Stimulated activated CD4-positive, alpha-beta T cell treated with anti-CD3 and anti-CD28 coated beads, Interleukin-1b, Interleukin-23, amount 100 ng/mL, for 48 hours (primary cell): ENCODE results near the gene PRKRA.
"Not testable (repeated sequence)": the region's sequence is repeated elsewhere in the genome, so short reads cannot be mapped to it uniquely, and the experiment has no call there.

Experiments
- DNase-seq: peaks from one replicate; pipeline ENCODE4 v3.0.0-alpha.2; 2020

Gene PRKRA

GRCh38 chr2:178450774-178451525, at the start of gene PRKRA, which contains the start of gene PJVK:
TSS of gene PRKRA (minus strand) at chr2:178451175. CDS start at chr2:178451030, 145 bp downstream.
TSS of gene PJVK (plus strand) at chr2:178451378. CDS start at chr2:178453410, 2,032 bp downstream.
- peak; percentile 95 for DNase-seq

- no peak for DNase-seq
Observed at GRCh38 chr2:178499640-178500039, 48.7 kb upstream of the PRKRA start.

- no peak for DNase-seq
Observed at GRCh38 chr2:178498137-178498536, 47.2 kb upstream of the PRKRA start.

- no peak for DNase-seq
Observed at GRCh38 chr2:178496049-178496448, 45.1 kb upstream of the PRKRA start.

GRCh38 chr2:178491612-178492011, 40.6 kb upstream of the PRKRA start:
- DNase-seq = no peak

- no peak for DNase-seq
Observed at GRCh38 chr2:178485356-178485755, 34.4 kb upstream of the PRKRA start.

GRCh38 chr2:178484245-178485041, 33.5 kb upstream of the PRKRA start:
- no peak for DNase-seq

- no peak for DNase-seq
Observed at GRCh38 chr2:178482437-178482836, 31.5 kb upstream of the PRKRA start.

- DNase-seq = peak; percentile 70
Observed at GRCh38 chr2:178480227-178481181, 29.5 kb upstream of the PRKRA start, which contains the start of gene PLEKHA3. TSS of gene PLEKHA3 (plus strand) at chr2:178480457. CDS start at chr2:178480870, 413 bp downstream.

GRCh38 chr2:178479758-178480226, 28.8 kb upstream of the PRKRA start:
- no peak for DNase-seq

GRCh38 chr2:178479275-178479616, 28.3 kb upstream of the PRKRA start:
- no peak for DNase-seq

- DNase-seq = peak; percentile 76
Observed at GRCh38 chr2:178478439-178479274, 27.7 kb upstream of the PRKRA start, which contains the start of gene FKBP7. TSS of gene FKBP7 (minus strand) at chr2:178478600. CDS start at chr2:178478499, 101 bp downstream.

- DNase-seq = no peak
Observed at GRCh38 chr2:178478130-178478438, 27.1 kb upstream of the PRKRA start.

- DNase-seq = no peak
Observed at GRCh38 chr2:178477443-178478129, 26.6 kb upstream of the PRKRA start.

GRCh38 chr2:178476477-178476876, 25.5 kb upstream of the PRKRA start:
- DNase-seq = no peak

GRCh38 chr2:178474560-178474959, 23.6 kb upstream of the PRKRA start:
- no peak for DNase-seq

GRCh38 chr2:178473931-178474330, 23.0 kb upstream of the PRKRA start:
- no peak for DNase-seq

GRCh38 chr2:178473373-178473772, 22.4 kb upstream of the PRKRA start:
- DNase-seq = no peak

- not testable (repeated sequence) for DNase-seq
Observed at GRCh38 chr2:178471313-178471712, 20.3 kb upstream of the PRKRA start.

- no peak for DNase-seq
Observed at GRCh38 chr2:178469219-178469849, 18.4 kb upstream of the PRKRA start.
